Ascending aorta (tissue), 2 donors: ENCODE results near the gene KRTAP5-5. TPM values are rescaled to one million over a fixed set of nuclear protein-coding genes. Genes with fewer than 3 reads are reported as not detected.
"Not testable (repeated sequence)": the region's sequence is repeated elsewhere in the genome, so short reads cannot be mapped to it uniquely, and the experiment has no call there.

Experiments used
- DNase-seq, 2 donors: peaks; one replicate each; pipeline ENCODE4 v3.0.0-alpha.2; 2019; ENCODE audit warnings: low spot score in 2 of 2
- H3K27ac ChIP-seq, 2 donors: fragments of 200-600 bp; sonication (generic); one replicate each; pipeline ENCODE4 v1.5.1; 2016 to 2017; ENCODE audit warnings: mild to moderate bottlenecking in 1 of 2
- H3K27me3 ChIP-seq: fragments of 200-600 bp; sonication (generic); one replicate; pipeline ENCODE4 v1.5.1; 2017
- H3K36me3 ChIP-seq, 2 donors: fragments of 200-600 bp; sonication (generic); one replicate each; pipeline ENCODE4 v1.5.1; 2016
- H3K4me1 ChIP-seq, 2 donors: fragments of 200-600 bp; sonication (generic); one replicate each; pipeline ENCODE4 v1.5.1; 2016 to 2017; ENCODE audit warnings: mild to moderate bottlenecking in 1 of 2
- H3K4me3 ChIP-seq, 2 donors: fragments of 200-600 bp; sonication (generic); one replicate each; pipeline ENCODE4 v1.5.1; 2016 to 2017; ENCODE audit warnings: mild to moderate bottlenecking in 1 of 2
- H3K9me3 ChIP-seq, 2 donors: fragments of 200-600 bp; sonication (generic); one replicate each; pipeline ENCODE4 v1.5.1; 2016
- intact Hi-C: fragments of 100-400 bp; cut with DNase I; formaldehyde crosslinking; loops from one replicate; pipeline ENCODE4 v1.15.1; 2023
- total RNA-seq: library from RNA; depleted of rRNA; stranded (reverse); fragments of >200 nt; gene quantifications from one replicate; pipeline ENCODE4 v1.1.0, GENCODE V29; 2016
- TF ChIP-seq, protein P1 (sequence below), 3 experiments: fragments of 200-600 bp in 2 of 3; fragments of 450-650 bp in 1 of 3; sonication (generic) in 2 of 3; IDR thresholded peaks; one replicate each; pipeline ENCODE4 v1.5.1; 2016 to 2019; ENCODE audit warnings: antibody characterized with exemption in 3 of 3, mild to moderate bottlenecking in 1 of 3, moderate library complexity in 1 of 3

KRTAP5-5 gene, protein sequence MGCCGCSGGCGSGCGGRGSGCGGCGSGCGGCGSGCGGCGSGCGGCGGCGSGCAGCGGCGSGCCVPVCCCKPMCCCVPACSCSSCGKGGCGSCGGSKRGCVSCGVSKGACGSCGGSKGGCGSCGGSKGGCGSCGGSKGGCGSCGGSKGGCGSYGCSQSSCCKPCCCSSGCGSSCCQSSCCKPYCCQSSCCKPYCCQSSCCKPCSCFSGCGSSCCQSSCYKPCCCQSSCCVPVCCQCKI
- total RNA-seq: not detected

DNA sequence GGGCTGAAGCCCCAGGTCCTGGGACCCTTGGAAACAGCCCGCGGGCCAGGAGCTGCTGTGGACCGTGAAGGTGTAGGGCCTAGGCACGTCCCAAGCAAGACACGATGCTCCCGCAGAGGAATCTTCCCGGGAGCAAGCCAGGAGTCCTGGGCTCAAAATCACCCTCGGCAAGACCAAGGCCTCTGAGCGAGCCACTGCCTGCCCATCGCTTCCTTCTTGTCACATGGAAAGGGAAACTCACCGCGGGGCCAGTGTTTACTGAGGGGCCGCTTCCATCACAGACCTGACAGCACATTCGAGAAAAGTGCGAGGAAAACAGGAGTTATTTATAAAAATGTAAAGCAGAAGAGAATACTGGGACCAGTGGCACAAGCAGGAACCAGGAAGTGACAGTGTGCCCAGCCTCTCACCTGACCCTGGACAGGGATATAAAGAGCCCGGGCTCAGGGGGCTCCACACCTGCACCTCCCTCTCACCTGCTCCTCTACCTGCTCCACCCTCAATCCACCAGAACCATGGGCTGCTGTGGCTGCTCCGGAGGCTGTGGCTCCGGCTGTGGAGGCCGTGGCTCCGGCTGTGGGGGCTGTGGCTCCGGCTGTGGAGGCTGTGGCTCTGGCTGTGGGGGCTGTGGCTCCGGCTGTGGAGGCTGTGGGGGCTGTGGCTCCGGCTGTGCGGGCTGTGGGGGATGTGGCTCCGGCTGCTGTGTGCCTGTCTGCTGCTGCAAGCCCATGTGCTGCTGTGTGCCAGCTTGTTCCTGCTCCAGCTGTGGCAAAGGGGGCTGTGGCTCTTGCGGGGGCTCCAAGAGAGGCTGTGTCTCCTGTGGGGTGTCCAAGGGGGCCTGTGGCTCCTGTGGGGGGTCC lies at the start of gene KRTAP5-5:
Gene KRTAP5-5 (plus strand): TSS at position 450 of the 860 bp plus-strand sequence. CDS start 66 bp downstream, at position 516.
- Histone ChIP-seq H3K4me3 (no peak within 1 kb of the TSS), H3K4me1 (no peaks in the 10 kb centered on the region), H3K27ac (no peak within 1 kb of the TSS), H3K27me3 (no peaks in the 10 kb centered on the region), H3K36me3 (no peaks in the 10 kb centered on the region), H3K9me3 (no peaks in the 10 kb centered on the region)
- intact Hi-C loops: no loop called here
- no peak for DNase-seq
- TF ChIP-seq, protein P1, sequence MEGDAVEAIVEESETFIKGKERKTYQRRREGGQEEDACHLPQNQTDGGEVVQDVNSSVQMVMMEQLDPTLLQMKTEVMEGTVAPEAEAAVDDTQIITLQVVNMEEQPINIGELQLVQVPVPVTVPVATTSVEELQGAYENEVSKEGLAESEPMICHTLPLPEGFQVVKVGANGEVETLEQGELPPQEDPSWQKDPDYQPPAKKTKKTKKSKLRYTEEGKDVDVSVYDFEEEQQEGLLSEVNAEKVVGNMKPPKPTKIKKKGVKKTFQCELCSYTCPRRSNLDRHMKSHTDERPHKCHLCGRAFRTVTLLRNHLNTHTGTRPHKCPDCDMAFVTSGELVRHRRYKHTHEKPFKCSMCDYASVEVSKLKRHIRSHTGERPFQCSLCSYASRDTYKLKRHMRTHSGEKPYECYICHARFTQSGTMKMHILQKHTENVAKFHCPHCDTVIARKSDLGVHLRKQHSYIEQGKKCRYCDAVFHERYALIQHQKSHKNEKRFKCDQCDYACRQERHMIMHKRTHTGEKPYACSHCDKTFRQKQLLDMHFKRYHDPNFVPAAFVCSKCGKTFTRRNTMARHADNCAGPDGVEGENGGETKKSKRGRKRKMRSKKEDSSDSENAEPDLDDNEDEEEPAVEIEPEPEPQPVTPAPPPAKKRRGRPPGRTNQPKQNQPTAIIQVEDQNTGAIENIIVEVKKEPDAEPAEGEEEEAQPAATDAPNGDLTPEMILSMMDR (IDR thresholded peaks at IDR 0.05): no peak

DNA sequence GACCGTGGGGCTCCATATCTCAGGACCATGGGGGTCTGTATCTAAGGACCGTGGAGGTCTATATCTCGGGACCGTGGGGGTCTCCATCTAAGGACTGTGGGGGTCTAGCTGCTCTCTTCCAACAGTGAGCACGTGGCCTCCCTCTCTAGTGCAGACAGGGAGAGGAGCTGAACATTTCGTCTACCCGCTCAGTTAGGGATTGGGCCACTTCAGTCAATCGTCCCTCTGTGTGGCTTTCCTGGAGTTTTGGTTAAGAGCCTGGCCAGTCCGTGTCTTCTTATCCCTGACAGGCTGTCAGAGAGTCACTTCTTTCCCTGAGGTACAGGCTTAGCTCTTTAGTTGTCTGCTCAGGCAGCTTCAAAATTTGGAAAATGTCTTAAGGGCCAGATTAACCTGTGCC lies 47.6 kb upstream of the KRTAP5-5 start:
- TF ChIP-seq, protein P1 (IDR thresholded peaks at IDR 0.05): no peak
- Histone ChIP-seq H3K36me3 (no peaks in the 10 kb centered on the region), H3K4me3 (no peak overlapping the region), H3K27me3 (no peaks in the 10 kb centered on the region), H3K27ac (no peak overlapping the region), H3K9me3 (peaks cover 0 to 2% of the 10 kb centered on the region in 2 donors), H3K4me1 (no peaks in the 10 kb centered on the region)
- intact Hi-C loops: no loop called here
- no peak for DNase-seq

- H3K27me3 ChIP-seq, DNase-seq, H3K27ac ChIP-seq, H3K9me3 ChIP-seq, H3K4me3 ChIP-seq, H3K4me1 ChIP-seq, intact Hi-C loops, H3K36me3 ChIP-seq: not testable (repeated sequence)
Measured at GRCh38 chr11:1582909-1583308, 46.7 kb upstream of the KRTAP5-5 start.

DNA sequence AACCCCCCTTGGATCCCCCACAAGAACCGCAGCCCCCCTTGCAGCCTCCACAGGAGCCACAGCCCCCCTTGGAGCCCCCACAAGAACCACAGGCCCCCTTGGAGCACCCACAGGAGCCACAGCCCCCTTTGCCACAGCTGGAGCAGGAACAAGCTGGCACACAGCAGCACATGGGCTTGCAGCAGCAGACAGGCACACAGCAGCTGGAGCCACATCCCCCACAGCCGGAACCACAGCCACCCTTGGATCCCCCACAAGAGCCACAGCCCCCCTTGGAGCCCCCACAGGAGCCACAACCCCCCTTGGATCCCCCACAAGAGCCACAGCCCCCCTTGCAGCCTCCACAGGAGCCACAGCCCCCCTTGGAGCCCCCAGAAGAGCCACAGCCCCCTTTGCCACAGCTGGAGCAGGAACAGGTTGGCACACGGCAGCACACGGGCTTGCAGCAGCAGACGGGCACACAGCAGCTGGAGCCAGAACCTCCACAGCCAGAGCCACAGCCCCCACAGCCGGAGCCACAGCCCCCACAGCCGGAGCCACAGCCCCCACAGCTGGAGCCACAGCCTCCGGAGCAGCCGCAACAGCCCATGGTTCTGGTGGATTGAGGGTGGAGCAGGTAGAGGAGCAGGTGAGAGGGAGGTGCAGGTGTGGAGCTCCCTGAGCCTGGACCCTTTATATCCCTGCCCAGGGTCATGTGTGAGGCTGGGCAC lies 44.8 kb upstream of the KRTAP5-5 start, which contains the start of gene KRTAP5-1:
Gene KRTAP5-1 (minus strand): TSS at position 623 of the 710 bp plus-strand sequence. CDS start 34 bp downstream, at position 589.
- H3K4me1 ChIP-seq, intact Hi-C loops, H3K27me3 ChIP-seq, H3K4me3 ChIP-seq, H3K27ac ChIP-seq, DNase-seq, H3K36me3 ChIP-seq, H3K9me3 ChIP-seq: not testable (repeated sequence)

GRCh38 chr11:1586699-1587098 lies 42.9 kb upstream of the KRTAP5-5 start:
- Histone ChIP-seq H3K9me3 (no peaks in the 10 kb centered on the region), H3K27ac (no peak overlapping the region), H3K36me3 (no peaks in the 10 kb centered on the region), H3K27me3 (no peaks in the 10 kb centered on the region), H3K4me3 (no peak overlapping the region), H3K4me1 (no peaks in the 10 kb centered on the region)
- TF ChIP-seq, protein P1 (IDR thresholded peaks at IDR 0.05): no peak
- no peak for DNase-seq
- intact Hi-C loops: no loop called here

DNA sequence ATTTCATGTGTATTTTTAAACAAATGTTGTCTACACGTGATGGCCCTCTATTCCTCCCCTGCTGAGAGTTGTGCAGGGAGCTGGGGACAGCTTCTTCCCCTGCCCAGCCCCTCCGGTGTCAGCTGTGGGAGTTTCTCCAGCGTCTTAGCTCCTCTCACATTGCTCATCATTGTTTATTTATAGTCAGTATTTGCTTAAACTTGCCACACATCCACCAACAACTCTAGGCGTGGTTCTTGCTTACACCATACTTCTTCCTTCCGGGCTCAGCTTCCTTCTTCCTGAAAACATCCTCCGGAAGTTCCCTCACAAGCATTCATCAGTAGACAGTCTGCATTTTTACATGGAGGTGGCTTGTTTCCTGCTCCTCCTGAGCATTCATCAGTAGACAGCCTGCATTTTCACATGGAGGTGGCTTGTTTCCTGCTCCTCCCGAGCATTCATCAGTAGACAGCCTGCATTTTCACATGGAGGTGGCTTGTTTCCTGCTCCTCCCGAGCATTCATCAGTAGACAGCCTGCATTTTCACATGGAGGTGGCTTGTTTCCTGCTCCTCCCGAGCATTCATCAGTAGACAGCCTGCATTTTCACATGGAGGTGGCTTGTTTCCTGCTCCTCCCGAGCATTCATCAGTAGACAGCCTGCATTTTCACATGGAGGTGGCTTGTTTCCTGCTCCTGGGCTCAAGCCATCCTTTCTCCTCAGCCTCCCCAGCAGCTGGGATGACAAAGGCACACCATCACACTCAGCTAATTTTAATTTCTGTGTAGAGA lies 40.2 kb upstream of the KRTAP5-5 start:
- DNase-seq, H3K9me3 ChIP-seq, H3K4me1 ChIP-seq, intact Hi-C loops, H3K27me3 ChIP-seq, H3K27ac ChIP-seq, H3K4me3 ChIP-seq, H3K36me3 ChIP-seq: not testable (repeated sequence)
